HG02943 (cell line): Measurements from ENCODE around the gene SPATA1.
A peak's percentile ranks its signal among the peaks of the same experiment; 100 is the strongest.

Experiments
- ATAC-seq: cut with Tn5 transposase; IDR thresholded peaks from one replicate; pipeline ENCODE4 v1.9.1; 2021; ENCODE audit warnings: mild to moderate bottlenecking, low read depth, moderate library complexity; ENCODE audit not compliant: unreplicated experiment

The SPATA1 gene, protein sequence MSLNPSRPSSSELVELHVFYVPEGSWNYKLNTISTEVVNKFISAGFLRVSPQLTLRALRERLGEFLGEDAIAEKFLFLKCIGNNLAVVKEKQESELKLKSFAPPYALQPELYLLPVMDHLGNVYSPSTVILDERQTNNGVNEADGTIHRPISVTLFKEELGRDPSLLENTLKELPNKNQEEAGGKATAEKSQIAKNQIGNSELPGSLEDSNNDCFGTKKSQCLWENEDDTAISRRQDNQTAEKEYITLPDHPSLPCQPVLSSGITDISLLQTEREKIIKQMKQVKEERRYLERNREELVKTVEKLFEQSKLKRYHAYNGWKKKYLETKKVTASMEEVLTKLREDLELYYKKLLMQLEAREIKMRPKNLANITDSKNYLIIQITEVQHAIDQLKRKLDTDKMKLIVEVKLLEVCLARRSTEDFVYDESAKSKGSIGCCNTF

DNA sequence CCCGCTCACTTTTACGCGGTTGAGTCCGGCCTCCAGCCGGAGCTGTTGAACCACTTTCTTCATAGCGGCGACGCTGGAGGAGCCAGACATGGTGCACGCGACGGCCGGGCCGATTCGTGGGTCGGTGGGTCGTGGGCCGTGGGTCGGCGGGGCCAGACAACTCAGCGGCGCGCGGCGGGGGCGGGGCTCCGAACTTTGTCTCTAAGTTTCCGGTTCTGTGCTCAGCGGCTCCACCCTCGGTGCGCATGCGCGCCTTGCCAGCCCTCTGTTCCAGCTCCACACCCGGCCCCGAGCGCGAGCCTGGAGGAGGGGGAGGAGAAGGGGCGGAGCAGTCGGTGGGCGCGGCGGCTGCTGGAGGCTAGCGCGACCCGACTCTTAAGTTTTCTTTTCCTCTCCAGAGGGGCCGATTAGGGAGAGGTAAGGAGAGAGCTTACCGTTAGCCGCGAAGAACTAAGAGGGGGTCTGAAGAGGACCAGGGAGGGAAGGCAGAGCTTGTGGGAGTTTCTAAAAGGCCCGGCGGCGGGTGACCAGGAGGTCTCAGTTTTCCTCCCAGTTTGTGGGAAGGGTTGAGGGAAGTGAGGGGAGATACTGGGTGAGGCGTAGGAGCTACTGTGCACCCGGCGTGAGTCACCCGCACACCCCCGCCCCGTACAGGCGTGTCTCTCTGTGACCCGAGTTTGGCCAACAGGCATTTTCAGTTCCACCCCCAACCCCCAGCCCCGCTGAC is at the start of gene SPATA1, which contains the start of gene GNG5:
TSS of gene SPATA1 (plus strand) at position 385 of the 727 bp plus-strand sequence. CDS start 9,974 bp downstream, outside the sequence.
TSS of gene GNG5 (minus strand) at position 580 of the 727 bp plus-strand sequence. CDS start at position 90, 490 bp downstream.
- peak; percentile 83 for ATAC-seq

DNA sequence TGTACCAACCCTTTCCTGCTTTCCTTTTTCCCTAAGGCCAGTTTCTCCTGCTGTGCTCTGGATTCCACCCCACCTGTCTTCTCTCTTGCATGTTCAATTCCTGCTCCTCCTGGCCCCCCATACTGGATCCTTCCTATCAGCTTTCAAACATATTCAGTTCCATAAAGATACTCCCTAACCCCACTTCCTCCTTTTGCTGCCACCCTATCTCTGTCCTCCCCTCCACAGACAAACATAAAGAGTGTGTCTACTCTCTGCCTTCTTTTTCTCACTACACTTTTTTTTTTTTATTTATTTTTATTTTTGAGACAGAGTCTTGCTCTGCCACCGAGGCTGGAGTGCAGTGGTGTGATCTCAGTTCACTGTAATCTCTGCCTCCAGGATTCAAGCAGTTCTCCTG is 44.1 kb upstream of the SPATA1 start:
- ATAC-seq: no peak

DNA sequence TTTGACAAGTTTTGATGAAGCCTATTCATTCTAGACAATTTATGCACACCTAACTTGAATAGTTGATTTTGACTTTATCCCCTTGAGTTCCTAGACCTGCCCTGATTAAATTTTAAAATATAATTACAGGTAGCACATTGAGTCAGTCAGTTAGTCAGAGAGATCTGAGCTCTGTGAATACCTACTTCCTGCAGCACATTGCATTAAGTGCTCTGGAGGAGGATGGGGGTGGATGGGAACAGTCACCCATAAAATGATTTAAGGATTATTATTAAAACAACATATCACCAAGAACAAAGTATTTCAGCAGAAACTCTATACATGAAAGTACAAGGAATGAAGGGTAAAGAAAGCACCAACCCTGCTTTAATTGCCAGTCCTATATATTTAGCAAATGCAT is 38.9 kb upstream of the SPATA1 start:
- no peak for ATAC-seq

- ATAC-seq: no peak
Observed at GRCh38 chr1:84476225-84476624, 30.0 kb upstream of the SPATA1 start.

DNA sequence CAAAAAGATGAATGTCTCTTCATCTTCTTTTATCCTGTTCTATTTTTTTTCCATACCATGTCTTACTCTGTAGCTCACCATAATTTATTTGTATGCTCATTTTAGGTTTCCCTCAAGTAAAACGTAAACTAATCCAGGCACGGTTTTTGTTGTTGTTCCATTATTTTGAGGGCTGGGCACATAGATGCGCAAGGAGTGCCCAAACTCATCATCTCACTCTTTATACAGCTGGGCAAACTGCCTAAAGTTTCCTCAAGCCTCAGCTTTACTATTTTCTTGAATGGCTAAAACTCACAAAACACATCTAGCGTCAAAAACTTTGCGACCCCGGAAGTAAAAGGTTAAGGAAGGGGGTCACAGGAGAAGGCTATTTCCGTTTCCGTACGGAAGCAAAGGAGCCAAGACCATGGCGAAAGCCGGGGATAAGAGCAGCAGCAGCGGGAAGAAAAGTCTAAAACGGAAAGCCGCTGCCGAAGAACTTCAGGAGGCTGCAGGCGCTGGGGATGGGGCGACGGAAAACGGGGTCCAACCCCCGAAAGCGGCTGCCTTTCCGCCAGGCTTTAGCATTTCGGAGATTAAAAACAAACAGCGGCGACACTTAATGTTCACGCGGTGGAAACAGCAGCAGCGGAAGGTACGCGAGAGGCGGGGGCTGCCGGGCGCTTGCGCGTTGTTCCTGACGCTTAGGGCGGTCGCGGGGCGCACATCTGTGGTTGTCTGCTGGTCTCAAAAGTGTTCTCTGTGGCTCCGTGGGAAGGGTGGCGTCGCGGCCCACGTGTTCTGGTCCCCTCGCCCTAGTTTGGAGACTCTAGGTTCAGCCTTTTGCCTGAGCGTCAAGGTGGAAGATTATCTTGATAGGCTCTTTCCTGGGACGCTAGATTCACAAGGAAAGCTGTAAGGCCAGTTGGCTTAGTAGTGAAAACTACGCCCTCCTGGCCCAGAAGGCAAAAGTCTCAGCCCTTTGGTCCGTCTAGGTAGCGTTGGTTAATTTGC is 27.0 kb upstream of the SPATA1 start, which contains the start of gene RPF1:
TSS of gene RPF1 (plus strand) at position 391 of the 993 bp plus-strand sequence. CDS start at position 407, 16 bp downstream.
- ATAC-seq: peak; percentile 97

DNA sequence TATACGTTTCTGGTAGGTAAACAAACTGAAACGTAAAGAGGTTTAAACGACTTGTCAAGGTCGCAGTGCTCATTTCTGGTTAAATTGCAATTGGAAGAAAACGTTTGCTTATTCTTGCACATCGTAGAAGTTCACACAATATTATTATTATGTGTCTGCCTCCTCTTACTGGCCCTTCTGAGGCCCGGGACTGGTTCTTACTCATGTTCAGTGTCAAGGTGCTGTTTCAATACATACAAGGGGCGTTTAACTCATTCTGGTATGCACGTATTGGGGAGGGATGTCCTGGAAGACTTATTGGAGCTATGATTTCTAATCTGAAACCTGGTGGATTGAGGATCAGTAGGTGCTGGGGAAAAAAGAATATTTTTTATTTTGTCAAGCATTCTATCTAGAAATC is 26.2 kb upstream of the SPATA1 start:
- no peak for ATAC-seq

DNA sequence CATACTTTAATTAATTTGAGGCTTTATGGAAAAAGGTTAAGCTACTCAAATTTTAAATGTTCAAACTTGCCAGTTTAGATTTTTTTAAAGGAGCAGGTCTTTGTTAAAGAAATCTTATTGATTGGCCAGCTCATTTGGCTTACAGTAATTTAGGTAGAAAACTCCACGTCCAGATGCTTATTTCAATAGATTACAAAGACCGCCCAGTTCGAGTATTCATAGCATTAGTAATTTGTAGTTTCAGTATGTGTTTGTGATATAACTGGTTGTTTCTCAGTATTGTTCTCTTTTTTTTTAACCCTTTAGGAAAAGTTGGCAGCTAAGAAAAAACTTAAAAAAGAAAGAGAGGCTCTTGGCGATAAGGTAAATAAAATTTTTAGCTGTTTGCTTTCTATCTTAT is 25.5 kb upstream of the SPATA1 start:
- ATAC-seq: no peak

DNA sequence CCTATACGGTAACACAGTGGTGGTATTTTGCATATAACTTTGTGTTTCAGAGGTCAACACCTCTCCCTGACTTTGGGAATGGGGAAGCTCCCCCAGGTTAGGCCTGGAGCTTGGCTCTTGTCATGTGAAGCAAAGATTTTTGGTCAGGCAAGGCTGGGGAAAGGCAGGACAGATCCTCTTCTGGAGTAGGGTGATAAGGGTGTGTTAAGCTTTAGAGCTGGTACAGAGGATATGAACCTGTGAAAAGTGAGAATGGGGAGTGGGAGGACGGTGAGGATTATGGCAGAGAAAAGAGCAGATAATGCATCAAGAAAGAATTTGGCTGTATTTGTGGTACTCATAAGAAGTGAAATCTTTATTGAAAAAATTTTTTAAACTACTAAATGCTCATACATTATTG is 24.9 kb upstream of the SPATA1 start:
- ATAC-seq: no peak

DNA sequence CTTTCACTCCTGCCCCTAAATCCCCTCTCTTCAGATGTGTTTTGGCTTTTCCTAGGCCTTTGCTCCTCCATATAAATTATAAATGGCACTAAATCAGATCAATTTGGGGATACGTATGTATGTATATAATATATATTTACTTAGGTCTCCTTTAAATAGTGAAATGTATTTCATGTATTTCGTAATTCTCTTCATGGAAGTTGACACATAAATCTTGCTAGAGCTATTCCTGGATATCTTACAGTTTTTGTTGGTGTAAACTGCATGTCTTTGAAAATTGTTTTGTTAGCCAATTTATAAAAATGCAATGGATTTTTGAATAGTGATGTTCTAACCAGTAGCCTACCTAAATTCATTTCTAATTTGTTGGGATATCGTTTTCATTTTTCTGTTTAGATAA is 18.1 kb upstream of the SPATA1 start:
- no peak for ATAC-seq

GRCh38 chr1:84489766-84490165 is 16.4 kb upstream of the SPATA1 start:
- no peak for ATAC-seq

DNA sequence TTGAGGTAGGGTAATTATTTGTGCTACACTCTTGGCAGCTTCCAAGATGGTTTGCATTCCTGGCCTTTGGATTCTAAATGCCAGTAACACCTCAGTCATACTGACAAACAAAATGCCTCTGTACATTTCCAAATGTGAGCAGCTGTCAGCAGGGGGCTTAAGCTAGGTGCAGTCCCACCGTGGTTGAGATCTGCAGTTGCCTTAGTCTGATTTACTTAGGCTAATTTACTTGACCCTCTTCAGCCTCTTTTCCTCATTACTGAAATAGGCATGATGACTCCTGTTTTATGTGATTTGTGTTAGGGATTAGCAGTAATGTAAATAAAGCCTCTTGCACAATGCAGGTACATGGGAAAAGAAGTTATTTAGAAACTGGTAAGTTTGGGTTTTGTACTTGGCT is 13.5 kb upstream of the SPATA1 start:
- ATAC-seq: no peak

GRCh38 chr1:84493747-84494146 is 12.4 kb upstream of the SPATA1 start:
- ATAC-seq: no peak

DNA sequence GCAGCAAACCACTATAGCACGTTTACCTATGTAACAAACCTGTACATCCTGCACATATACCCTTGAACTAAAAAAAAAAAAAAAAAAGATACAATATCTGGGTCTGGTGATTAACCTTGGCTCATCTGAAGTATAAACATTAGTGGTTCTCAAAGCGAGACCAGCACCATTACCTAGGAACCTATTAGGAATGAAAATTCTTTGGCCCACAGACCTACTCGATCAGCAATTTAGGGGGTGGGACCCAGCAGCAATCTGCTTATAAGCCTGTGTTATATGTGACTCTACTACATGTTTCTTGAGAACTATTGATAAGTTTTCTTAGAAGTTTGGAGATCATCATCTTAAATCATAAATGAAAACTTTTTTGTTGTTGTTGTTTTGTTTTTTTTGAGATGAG is 9.7 kb upstream of the SPATA1 start:
- no peak for ATAC-seq

DNA sequence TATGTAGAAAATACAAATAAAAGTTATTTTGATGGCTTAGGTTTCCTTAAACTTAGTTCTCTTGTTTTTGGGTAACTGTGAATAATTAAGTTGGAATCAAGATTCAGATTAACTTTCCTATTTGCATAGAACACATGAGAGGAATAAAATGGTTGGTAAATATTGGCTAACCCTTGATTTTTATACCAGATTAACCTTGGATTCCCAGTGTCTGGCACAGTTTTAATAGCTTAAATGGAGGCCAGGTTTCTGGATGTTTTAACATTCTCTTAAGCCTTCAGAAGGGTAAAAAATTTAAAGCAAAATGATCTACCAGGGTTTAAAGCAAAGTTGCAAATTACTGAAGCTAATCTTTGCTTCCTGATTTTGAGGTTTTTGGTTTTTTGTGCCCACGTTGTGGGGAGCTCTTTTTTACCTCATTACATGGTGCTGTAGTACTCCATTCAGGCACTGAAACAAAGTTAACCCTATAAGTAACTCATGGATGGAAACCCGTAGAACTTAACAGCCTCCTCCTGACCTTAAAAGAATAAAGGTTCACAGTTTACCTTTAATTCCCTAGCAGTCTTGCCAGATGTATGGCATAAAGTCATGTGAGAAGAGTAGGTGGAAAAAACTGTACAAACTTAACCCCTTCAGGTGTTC is 8.4 kb upstream of the SPATA1 start:
- no peak for ATAC-seq

- no peak for ATAC-seq
Observed at GRCh38 chr1:84502927-84503326, 3.3 kb upstream of the SPATA1 start.

- ATAC-seq: no peak
Observed at GRCh38 chr1:84504580-84505492, 1.4 kb upstream of the SPATA1 start.

- peak; percentile 33 for ATAC-seq
Observed at GRCh38 chr1:84505493-84506001, 639 bp upstream of the SPATA1 start.

DNA sequence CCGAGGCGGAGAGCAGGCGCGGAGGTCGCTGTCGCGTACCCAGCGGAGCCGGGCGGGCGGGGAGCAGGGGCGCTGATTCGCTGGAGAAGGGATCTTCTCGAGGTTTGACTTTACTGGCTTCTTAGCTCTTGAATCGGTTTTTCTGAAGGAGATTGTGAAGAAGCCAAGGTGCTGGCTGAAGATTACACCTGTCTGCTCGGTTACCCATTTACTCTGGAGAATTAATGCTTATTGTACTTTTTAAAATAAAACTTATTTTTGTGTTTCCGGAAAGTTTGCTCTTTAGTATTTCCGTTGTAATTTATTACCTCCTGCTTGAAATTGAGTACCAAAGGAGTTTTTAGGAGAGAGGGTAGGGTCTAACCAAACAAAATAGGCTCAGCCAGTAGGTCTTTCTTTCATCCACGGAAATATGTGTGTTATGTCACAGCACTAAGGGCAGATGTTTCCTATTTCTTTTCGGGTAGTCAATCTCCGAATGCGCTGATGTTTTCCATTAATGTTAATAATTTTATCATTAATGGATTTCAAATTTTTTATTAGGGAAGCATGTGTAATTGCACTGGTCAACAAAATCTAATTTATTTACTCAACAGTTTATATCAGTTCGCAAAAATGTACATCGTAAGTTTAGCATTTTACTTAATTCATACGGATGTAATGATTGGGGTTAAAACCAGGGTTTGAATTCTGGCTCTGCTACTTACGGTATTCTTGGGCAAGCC is 705 bp downstream of the SPATA1 start:
- ATAC-seq: no peak
